AG09309 (cell line): ENCODE results near the gene ADAMTS3.
A peak's percentile ranks its signal among the peaks of the same experiment; 100 is the strongest.
"Not testable (repeated sequence)": the region's sequence is repeated elsewhere in the genome, so short reads cannot be mapped to it uniquely, and the experiment has no call there.

Experiments used
- DNase-seq: peaks from one replicate; pipeline ENCODE4 v3.0.0-alpha.2; 2010; ENCODE audit warnings: low read depth
- H3K4me3 ChIP-seq: 2 replicates; pipeline ENCODE4 v1.5.1; 2011; ENCODE audit warnings: mild to moderate bottlenecking, low read depth, low read length, moderate library complexity; ENCODE audit not compliant: control insufficient read depth
- TF ChIP-seq, protein P1 (sequence below): IDR thresholded peaks from 2 replicates; pipeline ENCODE4 v1.5.1; 2011; ENCODE audit warnings: mild to moderate bottlenecking, low read depth, low read length, inconsistent platforms; ENCODE audit not compliant: insufficient read depth, control insufficient read depth; ENCODE audit errors: missing control alignments

ADAMTS3 gene

GRCh38 chr4:72557021-72557420 is 12.0 kb downstream of the ADAMTS3 start:
- no peak for DNase-seq
- no peak overlapping the region for H3K4me3 ChIP-seq
- TF ChIP-seq, protein P1, sequence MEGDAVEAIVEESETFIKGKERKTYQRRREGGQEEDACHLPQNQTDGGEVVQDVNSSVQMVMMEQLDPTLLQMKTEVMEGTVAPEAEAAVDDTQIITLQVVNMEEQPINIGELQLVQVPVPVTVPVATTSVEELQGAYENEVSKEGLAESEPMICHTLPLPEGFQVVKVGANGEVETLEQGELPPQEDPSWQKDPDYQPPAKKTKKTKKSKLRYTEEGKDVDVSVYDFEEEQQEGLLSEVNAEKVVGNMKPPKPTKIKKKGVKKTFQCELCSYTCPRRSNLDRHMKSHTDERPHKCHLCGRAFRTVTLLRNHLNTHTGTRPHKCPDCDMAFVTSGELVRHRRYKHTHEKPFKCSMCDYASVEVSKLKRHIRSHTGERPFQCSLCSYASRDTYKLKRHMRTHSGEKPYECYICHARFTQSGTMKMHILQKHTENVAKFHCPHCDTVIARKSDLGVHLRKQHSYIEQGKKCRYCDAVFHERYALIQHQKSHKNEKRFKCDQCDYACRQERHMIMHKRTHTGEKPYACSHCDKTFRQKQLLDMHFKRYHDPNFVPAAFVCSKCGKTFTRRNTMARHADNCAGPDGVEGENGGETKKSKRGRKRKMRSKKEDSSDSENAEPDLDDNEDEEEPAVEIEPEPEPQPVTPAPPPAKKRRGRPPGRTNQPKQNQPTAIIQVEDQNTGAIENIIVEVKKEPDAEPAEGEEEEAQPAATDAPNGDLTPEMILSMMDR: no peak

DNA sequence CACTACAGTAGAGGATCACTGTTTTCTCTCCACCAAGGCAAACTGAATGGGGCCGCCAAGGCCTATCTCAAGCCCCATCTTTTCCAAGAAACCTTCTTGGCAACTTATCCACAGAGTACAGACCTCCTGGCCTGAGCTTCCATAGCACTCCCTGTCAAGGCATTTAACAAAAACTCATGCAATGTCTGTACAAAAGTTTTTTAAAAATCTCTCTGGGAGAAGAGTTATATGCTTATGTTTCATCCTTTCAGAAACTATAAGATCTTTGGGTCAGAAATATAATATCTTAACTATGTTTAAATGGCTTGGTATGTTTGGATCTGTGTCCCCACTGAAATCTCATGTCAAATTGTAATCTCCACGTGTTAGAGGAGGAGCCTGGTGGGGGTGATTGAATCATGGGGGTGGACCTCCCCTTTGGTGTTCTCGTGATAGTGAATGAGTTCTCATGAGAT is 13.6 kb downstream of the ADAMTS3 start:
- DNase-seq: no peak
- TF ChIP-seq, protein P1: no peak
- H3K4me3 ChIP-seq: no peak overlapping the region

- TF ChIP-seq, protein P1: no peak
- H3K4me3 ChIP-seq: no peak overlapping the region
- no peak for DNase-seq
These were observed 15.3 kb downstream of the ADAMTS3 start for GRCh38 chr4:72553540-72554337.

DNA sequence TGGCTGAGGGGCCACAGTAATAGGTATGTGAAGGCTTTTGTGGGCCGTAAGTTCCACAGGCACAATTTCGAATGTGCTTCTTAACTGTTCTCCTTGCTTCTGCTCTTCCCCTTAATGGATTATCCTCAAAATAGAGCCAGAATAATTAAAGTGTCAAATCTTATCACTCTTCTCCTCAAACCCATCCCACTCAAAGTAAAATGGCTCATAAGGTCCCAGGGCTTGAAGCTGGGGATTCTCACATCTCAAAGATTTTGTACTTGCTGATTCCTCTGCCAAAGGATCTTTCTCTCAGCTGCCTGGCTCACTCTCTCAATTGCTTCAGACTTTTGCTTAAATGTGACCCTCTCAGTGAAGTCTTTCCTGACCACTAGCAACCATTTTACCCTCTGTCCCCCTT is 16.6 kb downstream of the ADAMTS3 start:
- no peak for DNase-seq
- H3K4me3 ChIP-seq: no peak overlapping the region
- TF ChIP-seq, protein P1: no peak

DNA sequence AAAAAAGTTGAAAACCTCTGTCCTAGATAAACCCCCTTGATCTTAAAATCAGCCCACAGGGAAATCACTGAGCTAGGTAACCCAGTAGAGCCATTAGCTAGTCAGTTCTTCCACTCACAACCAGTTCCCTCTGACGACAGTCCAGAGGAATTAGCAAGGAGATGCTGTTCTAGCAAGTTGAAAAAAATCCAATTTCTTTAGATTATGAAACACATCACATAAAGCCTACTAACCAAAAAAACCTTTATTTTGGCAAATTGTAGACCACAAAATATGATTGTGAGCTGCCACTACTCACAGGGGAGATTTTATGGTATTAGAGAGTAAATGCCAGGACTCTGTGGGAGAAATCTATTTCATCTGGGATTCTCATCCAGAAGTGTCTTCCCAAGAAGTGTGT is 22.6 kb downstream of the ADAMTS3 start:
- H3K4me3 ChIP-seq: no peak overlapping the region
- TF ChIP-seq, protein P1: no peak
- DNase-seq: peak; percentile 57

- not testable (repeated sequence) for H3K4me3 ChIP-seq, DNase-seq
These were observed 28.3 kb downstream of the ADAMTS3 start for GRCh38 chr4:72540694-72541093.

DNA sequence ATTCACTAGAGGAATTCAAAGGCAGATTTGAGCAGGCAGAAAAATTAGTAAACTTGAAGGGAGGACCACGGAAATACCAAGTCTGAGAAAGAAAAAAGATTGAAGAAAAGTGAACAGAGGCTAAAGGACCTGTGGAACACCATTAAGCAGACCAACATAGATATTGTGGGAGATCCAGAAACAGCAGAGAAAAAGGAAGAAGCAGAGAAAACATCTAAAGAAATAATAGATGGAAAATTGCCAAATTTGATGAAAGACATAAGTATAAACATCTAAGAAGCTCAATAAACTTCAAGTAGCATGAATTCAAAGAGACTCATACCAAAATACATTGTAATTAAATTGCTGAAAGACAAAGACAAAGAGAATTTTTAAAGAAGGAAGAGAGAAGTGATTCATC is 31.0 kb downstream of the ADAMTS3 start:
- TF ChIP-seq, protein P1: no peak
- no peak overlapping the region for H3K4me3 ChIP-seq
- no peak for DNase-seq
